Skeletal muscle tissue (tissue), 4 donors: ENCODE data around the gene CTTN. TPM values are rescaled to one million over a fixed set of nuclear protein-coding genes. Genes with fewer than 3 reads are reported as not detected.

Source experiments
- H3K27ac ChIP-seq: one replicate; pipeline ENCODE4 v1.7.0; 2013; ENCODE audit warnings: mild to moderate bottlenecking, low read depth, low read length, inconsistent platforms
- H3K27me3 ChIP-seq, 3 donors: one replicate each; pipeline ENCODE4 v1.7.0; 2013; ENCODE audit warnings: low read length in 3 of 3; ENCODE audit not compliant: control insufficient read depth in 3 of 3, insufficient read depth in 3 of 3
- H3K36me3 ChIP-seq, 3 donors: one replicate each; pipeline ENCODE4 v1.7.0; 2013; ENCODE audit warnings: low read length in 3 of 3; ENCODE audit not compliant: control insufficient read depth in 3 of 3, insufficient read depth in 3 of 3
- H3K4me1 ChIP-seq, 3 donors: one replicate each; pipeline ENCODE4 v1.7.0; 2013; ENCODE audit warnings: low read length in 3 of 3, mild to moderate bottlenecking in 3 of 3; ENCODE audit not compliant: control insufficient read depth in 3 of 3, insufficient read depth in 3 of 3
- H3K4me3 ChIP-seq, 3 donors: one replicate each; pipeline ENCODE4 v1.7.0; 2013; ENCODE audit warnings: low read length in 3 of 3
- H3K9ac ChIP-seq, 3 donors: one replicate each; pipeline ENCODE4 v1.7.0; 2013; ENCODE audit warnings: low read length in 3 of 3, mild to moderate bottlenecking in 3 of 3, moderate library complexity in 2 of 3, low read depth in 1 of 3
- H3K9me3 ChIP-seq, 3 donors: one replicate each; pipeline ENCODE4 v1.7.0; 2013; ENCODE audit warnings: low read length in 3 of 3; ENCODE audit not compliant: control insufficient read depth in 3 of 3
- total RNA-seq: library from RNA; depleted of rRNA; stranded (reverse); fragments of >200 nt; gene quantifications from one replicate; pipeline ENCODE4 v1.2.3, GENCODE V29; 2014
- donor health status: Osteomylitis.

CTTN gene
- total RNA-seq, 1 donor from 2014 or later, result 71.5 TPM

- H3K9me3 ChIP-seq, result no peaks in the 10 kb centered on the region
- H3K27me3 ChIP-seq, result no peaks in the 10 kb centered on the region
- H3K27ac ChIP-seq, result no peak overlapping the region
- no peaks in the 10 kb centered on the region for H3K4me1 ChIP-seq
- peaks cover 70 to 75% (median 71%) of the 10 kb centered on the region in 3 donors for H3K36me3 ChIP-seq
- no peak overlapping the region for H3K9ac ChIP-seq
- no peak overlapping the region for H3K4me3 ChIP-seq
Measured at GRCh38 chr11:70423523-70424505, 25.5 kb downstream of the CTTN start.

GRCh38 chr11:70424765-70425344, 26.5 kb downstream of the CTTN start:
- H3K27ac ChIP-seq, result no peak overlapping the region
- H3K9ac ChIP-seq, result no peak overlapping the region
- no peaks in the 10 kb centered on the region for H3K27me3 ChIP-seq
- peaks cover 68 to 79% (median 74%) of the 10 kb centered on the region in 3 donors for H3K36me3 ChIP-seq
- H3K4me1 ChIP-seq, result no peaks in the 10 kb centered on the region
- H3K9me3 ChIP-seq, result no peaks in the 10 kb centered on the region
- H3K4me3 ChIP-seq, result no peak overlapping the region

- Histone ChIP-seq H3K4me1 (no peaks in the 10 kb centered on the region), H3K27ac (no peak overlapping the region), H3K9me3 (no peaks in the 10 kb centered on the region), H3K27me3 (no peaks in the 10 kb centered on the region), H3K4me3 (no peak overlapping the region), H3K9ac (no peak overlapping the region), H3K36me3 (peaks cover 70 to 81% (median 73%) of the 10 kb centered on the region in 3 donors)
Measured at GRCh38 chr11:70427436-70427835, 29.1 kb downstream of the CTTN start.

- no peak overlapping the region for H3K27ac ChIP-seq
- no peaks in the 10 kb centered on the region for H3K27me3 ChIP-seq
- H3K4me3 ChIP-seq, result no peak overlapping the region
- H3K9ac ChIP-seq, result no peak overlapping the region
- H3K4me1 ChIP-seq, result no peaks in the 10 kb centered on the region
- H3K36me3 ChIP-seq, result peaks cover 70 to 82% (median 75%) of the 10 kb centered on the region in 3 donors
- no peaks in the 10 kb centered on the region for H3K9me3 ChIP-seq
Measured at GRCh38 chr11:70428701-70429427, 30.5 kb downstream of the CTTN start.

GRCh38 chr11:70429428-70429705, 31.0 kb downstream of the CTTN start:
- Histone ChIP-seq H3K9ac (no peak overlapping the region), H3K4me1 (no peaks in the 10 kb centered on the region), H3K27ac (no peak overlapping the region), H3K36me3 (peaks cover 71 to 82% (median 75%) of the 10 kb centered on the region in 3 donors), H3K27me3 (no peaks in the 10 kb centered on the region), H3K4me3 (no peak overlapping the region), H3K9me3 (no peaks in the 10 kb centered on the region)

- Histone ChIP-seq H3K4me3 (no peak overlapping the region), H3K9me3 (no peaks in the 10 kb centered on the region), H3K27me3 (no peaks in the 10 kb centered on the region), H3K4me1 (no peaks in the 10 kb centered on the region), H3K9ac (peak overlapping the region in 1 of 3 donors; percentile 8), H3K27ac (no peak overlapping the region), H3K36me3 (peaks cover 70 to 83% (median 75%) of the 10 kb centered on the region in 3 donors)
Measured at GRCh38 chr11:70429724-70430521, 31.6 kb downstream of the CTTN start.

GRCh38 chr11:70430671-70431574, 32.6 kb downstream of the CTTN start:
- no peak overlapping the region for H3K4me3 ChIP-seq
- no peaks in the 10 kb centered on the region for H3K27me3 ChIP-seq
- no peaks in the 10 kb centered on the region for H3K9me3 ChIP-seq
- peaks cover 69 to 80% (median 73%) of the 10 kb centered on the region in 3 donors for H3K36me3 ChIP-seq
- no peak overlapping the region for H3K27ac ChIP-seq
- H3K9ac ChIP-seq, result no peak overlapping the region
- no peaks in the 10 kb centered on the region for H3K4me1 ChIP-seq

- no peaks in the 10 kb centered on the region for H3K4me1 ChIP-seq
- H3K9ac ChIP-seq, result no peak overlapping the region
- H3K9me3 ChIP-seq, result no peaks in the 10 kb centered on the region
- peaks cover 75 to 84% (median 78%) of the 10 kb centered on the region in 3 donors for H3K36me3 ChIP-seq
- H3K27ac ChIP-seq, result no peak overlapping the region
- H3K27me3 ChIP-seq, result no peaks in the 10 kb centered on the region
- no peak overlapping the region for H3K4me3 ChIP-seq
Measured at GRCh38 chr11:70431611-70432010, 33.3 kb downstream of the CTTN start.

GRCh38 chr11:70432065-70432464, 33.7 kb downstream of the CTTN start:
- Histone ChIP-seq H3K9me3 (no peaks in the 10 kb centered on the region), H3K27ac (no peak overlapping the region), H3K4me1 (no peaks in the 10 kb centered on the region), H3K9ac (no peak overlapping the region), H3K27me3 (no peaks in the 10 kb centered on the region), H3K36me3 (peaks cover 77 to 89% (median 78%) of the 10 kb centered on the region in 3 donors), H3K4me3 (no peak overlapping the region)
